H1 (cell line): Measurements from ENCODE around the gene FHAD1. TPM values are rescaled to one million over a fixed set of nuclear protein-coding genes. Genes with fewer than 3 reads are reported as not detected.

ENCODE experiments used
- CTCF ChIA-PET: fragments of 300-600 bp; sonication (Branson Sonifier 250); formaldehyde crosslinking; loops from one replicate; lab custom pipeline; 2021; ENCODE audit not compliant: partially characterized antibody; lab: Charles Lee
- POLR2A ChIA-PET: fragments of 300-600 bp; sonication (Branson Sonifier 250); formaldehyde crosslinking; loops from one replicate; lab custom pipeline; 2021; ENCODE audit warnings: inconsistent platforms; ENCODE audit not compliant: partially characterized antibody; lab: Charles Lee
- DNase-seq, 2 experiments: peaks; one replicate each; pipeline versions ENCODE4 v3.0.0 to v3.0.0-alpha.2; 2010 to 2022; ENCODE audit warnings: low spot score in 2 of 2, low read depth in 1 of 2, mixed read lengths in 1 of 2
- FAIRE-seq: peaks from 2 replicates; lab custom pipeline; 2011; peaks lifted over from hg19 to GRCh38; lab: Jason Lieb, UNC
- H2AFZ ChIP-seq: 2 replicates; pipeline ENCODE4 v1.8.1; 2012; ENCODE audit warnings: low read length, inconsistent platforms
- H2AK5ac ChIP-seq: 2 replicates; pipeline ENCODE4 v1.6.1; 2013; ENCODE audit warnings: low read depth, low read length
- H2BK120ac ChIP-seq: replicated peaks from 2 replicates; pipeline ENCODE3; 2013; ENCODE audit warnings: low read depth, low read length, inconsistent platforms
- H2BK12ac ChIP-seq: 2 replicates; pipeline ENCODE4 v1.6.1; 2013; ENCODE audit warnings: low read depth, low read length
- H2BK15ac ChIP-seq: 2 replicates; pipeline ENCODE4 v1.6.1; 2013; ENCODE audit warnings: low read length
- H2BK20ac ChIP-seq: 2 replicates; pipeline ENCODE4 v1.6.1; 2013; ENCODE audit warnings: low read length
- H2BK5ac ChIP-seq: 2 replicates; pipeline ENCODE4 v1.6.1; 2013; ENCODE audit warnings: low read depth, low read length
- H3K14ac ChIP-seq: 2 replicates; pipeline ENCODE4 v1.6.1; 2013; ENCODE audit warnings: inconsistent platforms; ENCODE audit not compliant: insufficient read length
- H3K18ac ChIP-seq: 2 replicates; pipeline ENCODE4 v1.6.1; 2013; ENCODE audit warnings: low read length; ENCODE audit errors: extremely low read depth
- H3K23ac ChIP-seq: 2 replicates; pipeline ENCODE4 v1.6.1; 2013; ENCODE audit warnings: inconsistent platforms; ENCODE audit not compliant: insufficient read length
- H3K23me2 ChIP-seq: 2 replicates; pipeline ENCODE4 v1.6.1; 2013; ENCODE audit warnings: low read depth, low read length
- H3K27ac ChIP-seq: 2 replicates; pipeline ENCODE4 v1.6.1; 2011; ENCODE audit warnings: low read depth, low read length, inconsistent platforms
- H3K27me3 ChIP-seq, 4 experiments: replicated peaks in 1 of 4; 1 replicate in 1 of 4; 2 replicates in 3 of 4; pipeline versions ENCODE4 v1.6.1 to v1.8.1; 2011 to 2013; ENCODE audit warnings: low read length in 3 of 4, mild to moderate bottlenecking in 3 of 4, inconsistent platforms in 2 of 4, mixed read lengths in 2 of 4, moderate library complexity in 1 of 4; ENCODE audit not compliant: control insufficient read depth in 3 of 4, insufficient read depth in 3 of 4; ENCODE audit errors: extremely low read depth in 1 of 4
- H3K36me3 ChIP-seq, 4 experiments: 2 replicates each; pipeline versions ENCODE4 v1.6.1 to v1.8.1; 2011 to 2013; ENCODE audit warnings: mild to moderate bottlenecking in 4 of 4, low read length in 3 of 4, moderate library complexity in 2 of 4, control low read depth in 1 of 4, inconsistent platforms in 1 of 4; ENCODE audit not compliant: insufficient read depth in 4 of 4, control insufficient read depth in 2 of 4
- H3K4ac ChIP-seq: replicated peaks from 2 replicates; pipeline ENCODE3; 2013; ENCODE audit warnings: low read length, low read depth, mixed read lengths, inconsistent platforms; ENCODE audit not compliant: insufficient read length
- H3K4me1 ChIP-seq, 4 experiments: replicated peaks in 1 of 4; 1 replicate in 1 of 4; 2 replicates in 3 of 4; pipeline versions ENCODE4 v1.6.1 to v1.8.1; 2011 to 2013; ENCODE audit warnings: low read length in 3 of 4, inconsistent platforms in 2 of 4, mixed read lengths in 1 of 4; ENCODE audit not compliant: insufficient read depth in 4 of 4, control insufficient read depth in 3 of 4
- H3K4me2 ChIP-seq, 2 experiments: 2 replicates each; pipeline versions ENCODE4 v1.6.1 to v1.8.1; 2011 to 2013; ENCODE audit warnings: low read depth in 2 of 2, low read length in 2 of 2, control low read depth in 1 of 2, inconsistent platforms in 1 of 2, mild to moderate bottlenecking in 1 of 2; ENCODE audit not compliant: insufficient read depth in 1 of 2
- H3K4me3 ChIP-seq, 4 experiments: fragments of 200-600, 300-600 bp in 1 of 4; sonication (generic), shearing (Covaris generic), sonication (Bioruptor Twin) in 1 of 4; 2 replicates each; pipeline versions ENCODE4 v1.5.1 to v1.8.1; 2011 to 2016; ENCODE audit warnings: low read length in 4 of 4, low read depth in 3 of 4, control low read depth in 2 of 4, inconsistent platforms in 2 of 4, mild to moderate bottlenecking in 2 of 4, mixed read lengths in 1 of 4, moderate library complexity in 1 of 4; ENCODE audit not compliant: insufficient read depth in 2 of 4; ENCODE audit errors: extremely low read depth in 1 of 4
- H3K56ac ChIP-seq: replicated peaks from 2 replicates; pipeline ENCODE3; 2013; ENCODE audit warnings: low read depth, mild to moderate bottlenecking, mixed read lengths, low read length, inconsistent platforms; ENCODE audit not compliant: insufficient read length
- H3K79me1 ChIP-seq: 2 replicates; pipeline ENCODE4 v1.6.1; 2013; ENCODE audit warnings: low read depth, low read length, control low read depth
- H3K79me2 ChIP-seq, 2 experiments: 2 replicates each; pipeline versions ENCODE4 v1.6.1 to v1.8.1; 2012 to 2013; ENCODE audit warnings: low read length in 2 of 2, mild to moderate bottlenecking in 2 of 2, inconsistent platforms in 1 of 2; ENCODE audit not compliant: insufficient read depth in 2 of 2, control insufficient read depth in 1 of 2
- H3K9ac ChIP-seq, 4 experiments: replicated peaks in 1 of 4; 1 replicate in 1 of 4; 2 replicates in 3 of 4; pipeline versions ENCODE4 v1.6.1 to v1.8.1; 2011 to 2013; ENCODE audit warnings: low read depth in 3 of 4, low read length in 3 of 4, control low read depth in 2 of 4, mild to moderate bottlenecking in 2 of 4, moderate library complexity in 2 of 4, inconsistent platforms in 1 of 4; ENCODE audit errors: extremely low read depth in 1 of 4
- H3K9me3 ChIP-seq, 2 experiments: 2 replicates each; pipeline versions ENCODE4 v1.6.1 to v1.8.1; 2012 to 2013; ENCODE audit warnings: mild to moderate bottlenecking in 2 of 2, moderate library complexity in 2 of 2, control low read depth in 1 of 2, inconsistent platforms in 1 of 2, low read depth in 1 of 2, low read length in 1 of 2, mixed read lengths in 1 of 2; ENCODE audit not compliant: insufficient read depth in 2 of 2
- H4K20me1 ChIP-seq, 2 experiments: replicated peaks in 1 of 2; 2 replicates each; pipeline versions ENCODE3 to v1.8.1; 2011 to 2013; ENCODE audit warnings: inconsistent platforms in 2 of 2, low read length in 2 of 2, mild to moderate bottlenecking in 1 of 2; ENCODE audit not compliant: insufficient read depth in 2 of 2, control insufficient read depth in 1 of 2
- H4K5ac ChIP-seq: 2 replicates; pipeline ENCODE4 v1.6.1; 2013; ENCODE audit warnings: low read length, low read depth, mixed read lengths, inconsistent platforms; ENCODE audit not compliant: insufficient read length
- H4K8ac ChIP-seq: 2 replicates; pipeline ENCODE4 v1.8.0; 2013; ENCODE audit warnings: mild to moderate bottlenecking, moderate library complexity, low read length, inconsistent platforms; ENCODE audit not compliant: insufficient read depth; ENCODE audit errors: extremely low read depth
- H4K91ac ChIP-seq: replicated peaks from 2 replicates; pipeline ENCODE3; 2013; ENCODE audit warnings: low read length, mixed read lengths, inconsistent platforms; ENCODE audit not compliant: insufficient read length
- HDAC6 ChIP-seq: IDR thresholded peaks from one replicate; pipeline ENCODE4 v1.7.1; 2012; ENCODE audit warnings: low read depth, mild to moderate bottlenecking, inconsistent platforms, low read length, moderate library complexity
- MAX ChIP-seq: IDR thresholded peaks from 2 replicates; pipeline ENCODE4 v1.6.1; 2012; ENCODE audit warnings: inconsistent platforms
- NANOG ChIP-seq: IDR thresholded peaks from 2 replicates; pipeline ENCODE4 v1.6.1; 2011; ENCODE audit warnings: low read length, low read depth, mild to moderate bottlenecking, inconsistent platforms; ENCODE audit not compliant: insufficient read depth, poor library complexity, severe bottlenecking
- POU5F1 ChIP-seq: IDR thresholded peaks from 2 replicates; pipeline ENCODE4 v1.6.1; 2011; ENCODE audit warnings: low read depth, mild to moderate bottlenecking, low read length, moderate library complexity
- SIN3A ChIP-seq, 2 experiments: IDR thresholded peaks in 1 of 2; conservative IDR thresholded peaks in 1 of 2; 2 replicates each; pipeline ENCODE4 v1.6.1; 2011 to 2012; ENCODE audit warnings: low read length in 2 of 2, improper control_type of control experiment in 1 of 2, low read depth in 1 of 2, mild to moderate bottlenecking in 1 of 2
- TAF7 ChIP-seq: optimal IDR thresholded peaks from 2 replicates; pipeline ENCODE3; 2011; ENCODE audit warnings: low read depth, mild to moderate bottlenecking, inconsistent platforms, low read length, moderate library complexity, borderline replicate concordance
- TCF12 ChIP-seq: IDR thresholded peaks from 2 replicates; pipeline ENCODE4 v1.6.1; 2011; ENCODE audit warnings: low read depth, mild to moderate bottlenecking, low read length
- WGBS, 2 experiments: shearing (Covaris generic) in 1 of 2; methylation state at CpG; one replicate each; pipeline versions ENCODE4 v1.1.6 to v1.1.7; 2013 to 2015; ENCODE audit warnings: low lambda C conversion rate in 2 of 2, mixed read lengths in 2 of 2, inconsistent platforms in 1 of 2, low coverage in 1 of 2, missing lambda C conversion rate in 1 of 2; ENCODE audit not compliant: insufficient replicate concordance in 2 of 2, insufficient coverage in 1 of 2, insufficient read length in 1 of 2; ENCODE audit errors: extremely low coverage in 1 of 2, missing lambda C conversion rate in 1 of 2; 5-methylcytosine and 5-hydroxymethylcytosine counted together
- polyA plus RNA-seq, 7 experiments: library from polyadenylated mRNA; depleted of rRNA in 3 of 7; stranded (reverse) in 5 of 7; unstranded in 2 of 7; fragments of >200 nt in 5 of 7; fragments of 200-250 nt in 2 of 7; gene quantifications; 1 replicate in 5 of 7; 2 replicates in 1 of 7; 4 replicates in 1 of 7; pipeline versions ENCODE4 v1.2.1 to v1.2.3, GENCODE V29; 2011 to 2013; ENCODE audit warnings: missing spikeins in 2 of 7, mixed read lengths in 2 of 7
- total RNA-seq: library from RNA; stranded (reverse); fragmentation: NEBNext Ultra II Directional; extraction: Animal tissue kit (Norgen Biotek cat#: 25700); gene quantifications from 2 replicates; pipeline ENCODE4 v1.2.1, GENCODE V29; 2021
- TF ChIP-seq, protein P1 (sequence below): IDR thresholded peaks from 2 replicates; pipeline ENCODE4 v1.6.1; 2012; ENCODE audit warnings: low read length, inconsistent platforms

The FHAD1 gene
- total and polyA plus RNA-seq, 2 of the 8 experiments (the other 6 are each of a cell fraction or from before 2014, with no cell fraction given): 0.39 to 0.69 TPM

DNA sequence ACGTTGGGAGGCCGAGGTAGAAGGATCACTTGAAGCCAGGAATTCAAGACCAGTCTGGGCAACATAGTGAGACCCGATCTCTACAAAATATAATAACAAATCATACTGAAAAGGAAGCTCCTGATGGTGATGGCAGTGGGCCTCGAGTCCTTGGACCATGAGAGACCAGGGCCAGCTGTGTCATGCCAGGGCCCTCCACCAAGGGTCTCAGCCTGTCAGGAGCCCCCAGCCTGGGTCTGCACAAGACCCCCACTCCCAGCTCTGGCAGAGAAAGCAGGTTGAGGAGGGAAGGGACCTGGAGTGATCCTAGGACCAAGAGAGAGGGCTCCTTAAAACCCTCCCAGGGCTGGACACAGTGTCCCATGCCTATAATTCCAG lies 184.5 kb downstream of the FHAD1 start:
- POLR2A ChIA-PET: interaction anchor here (1.0 to 1.4 kb wide), 2 partner anchors 103 to 108 kb away, joined by 3 to 4 read pairs; no protein-coding TSS in a partner anchor
- H3K9ac ChIP-seq: no peak overlapping the region
- no peak overlapping the region for H3K27ac ChIP-seq

More for the DNA sequence above, 184.5 kb downstream of the FHAD1 start:
- DNase-seq: no peak
- FAIRE-seq: no peak
- TF ChIP-seq TAF7 (no peak), NANOG (no peak), MAX (no peak), POU5F1 (no peak), SIN3A (conservative IDR thresholded peaks at IDR 0.05 in 1 of 2, IDR thresholded peaks at IDR 0.05 in 1 of 2; ENCODE audit: low read depth in 1 of 2, low read length in 2 of 2) (no peak), HDAC6 (no peak), TCF12 (no peak)
- TF ChIP-seq, protein P1, sequence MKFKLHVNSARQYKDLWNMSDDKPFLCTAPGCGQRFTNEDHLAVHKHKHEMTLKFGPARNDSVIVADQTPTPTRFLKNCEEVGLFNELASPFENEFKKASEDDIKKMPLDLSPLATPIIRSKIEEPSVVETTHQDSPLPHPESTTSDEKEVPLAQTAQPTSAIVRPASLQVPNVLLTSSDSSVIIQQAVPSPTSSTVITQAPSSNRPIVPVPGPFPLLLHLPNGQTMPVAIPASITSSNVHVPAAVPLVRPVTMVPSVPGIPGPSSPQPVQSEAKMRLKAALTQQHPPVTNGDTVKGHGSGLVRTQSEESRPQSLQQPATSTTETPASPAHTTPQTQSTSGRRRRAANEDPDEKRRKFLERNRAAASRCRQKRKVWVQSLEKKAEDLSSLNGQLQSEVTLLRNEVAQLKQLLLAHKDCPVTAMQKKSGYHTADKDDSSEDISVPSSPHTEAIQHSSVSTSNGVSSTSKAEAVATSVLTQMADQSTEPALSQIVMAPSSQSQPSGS: no peak
- Histone ChIP-seq H3K4ac (no peak overlapping the region), H3K23ac (no peak overlapping the region), H3K4me1 (peaks cover 0 to 7% (median 2%) of the 10 kb centered on the region in 4 experiments; a peak in 5 of 7 replicates), H3K23me2 (peaks cover 2% of the 10 kb centered on the region; the same call in 1 of the 2 replicates), H3K4me3 (no peak overlapping the region), H3K4me2 (no peak overlapping the region), H2AFZ (no peak overlapping the region), H2AK5ac (no peak overlapping the region), H3K14ac (no peak overlapping the region), H2BK12ac (no peak overlapping the region), H3K18ac (no peak overlapping the region), H3K36me3 (no peaks in the 10 kb centered on the region; a peak in 1 of 8 replicates), H2BK120ac (no peak overlapping the region), H3K9me3 (no peaks in the 10 kb centered on the region), H4K91ac (no peak overlapping the region), H3K27me3 (no peaks in the 10 kb centered on the region; a peak in 1 of 7 replicates), H2BK20ac (no peak overlapping the region), H3K79me2 (no peaks in the 10 kb centered on the region), H4K5ac (no peak overlapping the region), H2BK5ac (no peak overlapping the region), H4K20me1 (peaks cover 0 to 2% of the 10 kb centered on the region in 2 experiments), H2BK15ac (0 out of 2 replicates have a peak overlapping the region, but pooled peaks have one; percentile 81), H4K8ac (no peak overlapping the region), H3K79me1 (no peaks in the 10 kb centered on the region), H3K56ac (no peak overlapping the region)
- 78% methylated on average over 4 of the region's 4 CpGs; no CpG with 5 or more reads in 1 of the 2 experiments for WGBS, 2 experiments
- CTCF ChIA-PET: interaction anchor here (0.6 to 16.9 kb wide), 40 partner anchors 9 to 331 kb away, joined by 3 to 170 read pairs (median 4); no protein-coding TSS in a partner anchor
